ENCODE results near the gene CAMK2G. TPM values are rescaled to one million over a fixed set of nuclear protein-coding genes. Genes with fewer than 3 reads are reported as not detected.
"Not testable (repeated sequence)": the region's sequence is repeated elsewhere in the genome, so short reads cannot be mapped to it uniquely, and the experiment has no call there.

Gene CAMK2G
- polyA plus RNA-seq, 3 donors = 1.7 to 60.7 (median 3.0) TPM

GRCh38 chr10:73890261-73890660, 15.9 kb upstream of the CAMK2G start:
- Mint-ChIP-seq H3K36me3 (no peaks in the 10 kb centered on the region), H3K27ac (no peak overlapping the region), H3K4me1 (peaks cover 31% of the 10 kb centered on the region), H3K4me3 (no peak overlapping the region), H3K27me3 (ENCODE audit: low read depth in 3 of 3) (peaks cover 0 to 2% (median 2%) of the 10 kb centered on the region in 3 donors), H3K9me3 (peaks cover 0 to 2% (median 0%) of the 10 kb centered on the region in 7 donors)
- no CpG with 5 or more reads among the region's 5 CpGs for WGBS (ENCODE audit: insufficient coverage)
- H3K27me3 ChIP-seq (ENCODE audit: control insufficient read depth in 2 of 2, insufficient read depth in 2 of 2, low read length in 2 of 2) = no peaks in the 10 kb centered on the region
- H4K20me1 ChIP-seq (ENCODE audit: insufficient read depth, low read length) = no peaks in the 10 kb centered on the region
- no peak overlapping the region for H3K27ac ChIP-seq (ENCODE audit: low read depth in 1 of 2, low read length in 2 of 2)
- intact Hi-C loops (cut with micrococcal nuclease) = no loop called here
- H3K79me2 ChIP-seq (ENCODE audit: insufficient read depth, low read length) = no peaks in the 10 kb centered on the region
- no peak for DNase-seq
- H3K36me3 ChIP-seq (replicated peaks in 1 of 2; ENCODE audit: control insufficient read depth in 1 of 2, insufficient read depth in 2 of 2, low read length in 2 of 2) = no peaks in the 10 kb centered on the region
- no peaks in the 10 kb centered on the region for H3K9me3 ChIP-seq (replicated peaks in 1 of 2; ENCODE audit: control insufficient read depth in 1 of 2, insufficient read depth in 1 of 2, low read length in 2 of 2)
- no peak overlapping the region for H3K9ac ChIP-seq (ENCODE audit: insufficient read depth, low read length, poor library complexity, severe bottlenecking)
- H3K4me3 ChIP-seq (replicated peaks in 1 of 3; ENCODE audit: low read depth in 2 of 3, low read length in 3 of 3) = no peak overlapping the region
- no peak overlapping the region for H2AFZ ChIP-seq (ENCODE audit: insufficient read depth, low read depth, low read length, poor library complexity, severe bottlenecking)
- no peak for TF ChIP-seq CTCF (IDR thresholded peaks at IDR 0.05)
- peaks cover 19 to 25% of the 10 kb centered on the region in 2 donors for H3K4me1 ChIP-seq (ENCODE audit: control insufficient read depth in 1 of 2, insufficient read depth in 2 of 2, low read length in 2 of 2)
- no peak overlapping the region for H3K4me2 ChIP-seq (replicated peaks; ENCODE audit: extremely low read depth, low read length, poor library complexity, severe bottlenecking)

GRCh38 chr10:73889416-73889815, 15.1 kb upstream of the CAMK2G start:
- DNase-seq; H3K79me2 ChIP-seq (ENCODE audit: insufficient read depth, low read length); H4K20me1 ChIP-seq (ENCODE audit: insufficient read depth, low read length); H2AFZ ChIP-seq (ENCODE audit: insufficient read depth, low read depth, low read length, poor library complexity, severe bottlenecking); H3K9ac ChIP-seq (ENCODE audit: insufficient read depth, low read length, poor library complexity, severe bottlenecking); H3K36me3 Mint-ChIP-seq; H3K27me3 ChIP-seq (ENCODE audit: control insufficient read depth in 2 of 2, insufficient read depth in 2 of 2, low read length in 2 of 2); H3K9me3 Mint-ChIP-seq; H3K4me2 ChIP-seq (replicated peaks; ENCODE audit: extremely low read depth, low read length, poor library complexity, severe bottlenecking); H3K27me3 Mint-ChIP-seq (ENCODE audit: low read depth in 3 of 3); H3K9me3 ChIP-seq (replicated peaks in 1 of 2; ENCODE audit: control insufficient read depth in 1 of 2, insufficient read depth in 1 of 2, low read length in 2 of 2); H3K4me3 ChIP-seq (replicated peaks in 1 of 3; ENCODE audit: low read depth in 2 of 3, low read length in 3 of 3); H3K36me3 ChIP-seq (replicated peaks in 1 of 2; ENCODE audit: control insufficient read depth in 1 of 2, insufficient read depth in 2 of 2, low read length in 2 of 2): not testable (repeated sequence)
- peaks cover 26% of the 10 kb centered on the region for H3K4me1 Mint-ChIP-seq
- peak overlapping the region in 1 of 2 donors; percentile 27 for H3K4me3 Mint-ChIP-seq
- intact Hi-C loops (cut with micrococcal nuclease) = loop anchor here (2.0 kb wide), 2 partner anchors 17 to 51 kb away; no protein-coding TSS in a partner anchor
- H3K27ac Mint-ChIP-seq = peak overlapping the region; percentile 75 to 93 (median 88)
- peak overlapping the region in 1 of 2 donors; percentile 63 for H3K27ac ChIP-seq (ENCODE audit: low read depth in 1 of 2, low read length in 2 of 2)
- 70% methylated on average over 2 of the region's 3 CpGs for WGBS (ENCODE audit: insufficient coverage)
- H3K4me1 ChIP-seq (ENCODE audit: control insufficient read depth in 1 of 2, insufficient read depth in 2 of 2, low read length in 2 of 2) = peaks cover 19 to 25% of the 10 kb centered on the region in 2 donors
